Activated T-cell treated with anti-CD3 and anti-CD28 coated beads, Interleukin-2, amount 50 U/mL, for 24 hours (primary cell): ENCODE results near the gene MYO1B.

ENCODE experiments used
- DNase-seq: peaks from one replicate; pipeline ENCODE4 v3.0.0-alpha.2; 2020
- H3K27ac Mint-ChIP-seq: 2 replicates; pipeline ENCODE4 v1.8.0; 2020; ENCODE audit warnings: mild to moderate bottlenecking, mixed read lengths
- H3K27me3 Mint-ChIP-seq: 2 replicates; pipeline ENCODE4 v1.8.0; 2020; ENCODE audit warnings: mixed read lengths
- H3K36me3 Mint-ChIP-seq: 2 replicates; pipeline ENCODE4 v1.8.0; 2020; ENCODE audit warnings: low read depth, mixed read lengths
- H3K4me1 Mint-ChIP-seq: 2 replicates; pipeline ENCODE4 v1.8.0; 2020; ENCODE audit warnings: low read depth, mixed read lengths
- H3K4me3 Mint-ChIP-seq: 2 replicates; pipeline ENCODE4 v1.8.0; 2020; ENCODE audit warnings: mild to moderate bottlenecking, moderate library complexity, mixed read lengths
- H3K9me3 Mint-ChIP-seq: 2 replicates; pipeline ENCODE4 v1.8.0; 2020; ENCODE audit warnings: mixed read lengths

MYO1B gene

DNA sequence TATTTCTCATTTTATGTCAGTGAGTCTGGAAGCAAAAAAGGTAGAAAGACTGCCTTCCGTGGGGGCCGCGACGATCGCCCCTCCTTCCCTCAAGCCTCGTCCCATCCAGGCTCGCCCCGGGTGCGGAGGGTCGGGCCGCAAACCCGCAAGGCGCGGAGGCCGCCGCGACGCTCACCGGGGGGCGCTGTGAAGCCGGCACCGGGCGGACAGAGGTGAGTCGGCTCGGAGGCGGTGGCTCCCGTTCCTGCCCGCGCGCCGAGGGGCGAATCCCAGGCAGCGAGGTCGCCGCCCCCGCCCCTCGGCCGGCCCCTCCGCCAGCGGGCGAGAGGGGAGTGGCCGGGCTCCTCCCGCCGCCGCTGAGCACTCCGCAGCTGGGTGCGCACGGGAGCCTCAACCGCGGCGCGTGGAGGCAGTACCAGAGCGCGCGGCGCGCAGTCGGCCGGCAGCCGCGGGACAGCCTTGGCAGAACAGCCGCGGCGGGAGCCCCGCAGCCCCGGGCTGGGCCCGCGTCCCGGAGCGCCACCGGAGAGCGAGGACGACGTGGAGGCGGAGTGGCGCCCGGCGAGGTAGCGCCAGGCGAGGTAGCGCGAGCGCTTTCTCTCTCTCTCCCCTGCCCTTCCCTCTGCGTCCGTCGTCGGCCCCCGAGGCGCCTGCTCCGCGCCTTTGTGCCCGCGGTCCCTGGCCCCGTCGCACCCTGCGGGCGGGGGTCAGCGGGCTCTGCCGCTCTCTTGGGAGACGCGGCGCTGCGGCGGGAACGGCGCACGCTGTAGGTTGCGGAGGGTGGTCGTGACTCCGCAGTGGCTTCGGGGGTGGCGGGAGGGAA, at the start of gene MYO1B:
MYO1B (plus strand) TSS at position 359 of the 823 bp plus-strand sequence. CDS start 31,492 bp downstream, outside the sequence.
- Mint-ChIP-seq H3K4me3 (peak within 1 kb of the TSS; percentile 76), H3K27me3 (peaks cover 35% of the 10 kb centered on the region), H3K36me3 (no peaks in the 10 kb centered on the region), H3K4me1 (peaks cover 22% of the 10 kb centered on the region), H3K9me3 (no peaks in the 10 kb centered on the region), H3K27ac (peak within 1 kb of the TSS; percentile 66)
- peak; percentile 79 for DNase-seq

GRCh38 chr2:191197096-191197495, 48.1 kb upstream of the MYO1B start:
- no peak for DNase-seq
- peaks cover 8% of the 10 kb centered on the region for H3K9me3 Mint-ChIP-seq
- peaks cover 61% of the 10 kb centered on the region for H3K4me1 Mint-ChIP-seq
- no peaks in the 10 kb centered on the region for H3K36me3 Mint-ChIP-seq
- no peak overlapping the region for H3K4me3 Mint-ChIP-seq
- H3K27me3 Mint-ChIP-seq = no peaks in the 10 kb centered on the region
- no peak overlapping the region for H3K27ac Mint-ChIP-seq

GRCh38 chr2:191198271-191198670, 46.9 kb upstream of the MYO1B start:
- no peaks in the 10 kb centered on the region for H3K27me3 Mint-ChIP-seq
- H3K9me3 Mint-ChIP-seq = peaks cover 5% of the 10 kb centered on the region
- H3K4me1 Mint-ChIP-seq = peaks cover 63% of the 10 kb centered on the region
- H3K27ac Mint-ChIP-seq = no peak overlapping the region
- no peak for DNase-seq
- H3K4me3 Mint-ChIP-seq = no peak overlapping the region
- no peaks in the 10 kb centered on the region for H3K36me3 Mint-ChIP-seq

GRCh38 chr2:191199929-191200512, 45.2 kb upstream of the MYO1B start:
- no peaks in the 10 kb centered on the region for H3K27me3 Mint-ChIP-seq
- H3K36me3 Mint-ChIP-seq = no peaks in the 10 kb centered on the region
- H3K4me3 Mint-ChIP-seq = no peak overlapping the region
- peaks cover 4% of the 10 kb centered on the region for H3K9me3 Mint-ChIP-seq
- DNase-seq = no peak
- no peak overlapping the region for H3K27ac Mint-ChIP-seq
- peaks cover 57% of the 10 kb centered on the region for H3K4me1 Mint-ChIP-seq

GRCh38 chr2:191200910-191201309, 44.3 kb upstream of the MYO1B start:
- Mint-ChIP-seq H3K27me3 (no peaks in the 10 kb centered on the region), H3K4me3 (no peak overlapping the region), H3K4me1 (peaks cover 55% of the 10 kb centered on the region), H3K9me3 (peaks cover 3% of the 10 kb centered on the region), H3K36me3 (no peaks in the 10 kb centered on the region), H3K27ac (no peak overlapping the region)
- no peak for DNase-seq

- H3K4me1 Mint-ChIP-seq = peaks cover 59% of the 10 kb centered on the region
- no peaks in the 10 kb centered on the region for H3K36me3 Mint-ChIP-seq
- peaks cover 7% of the 10 kb centered on the region for H3K9me3 Mint-ChIP-seq
- H3K4me3 Mint-ChIP-seq = no peak overlapping the region
- H3K27ac Mint-ChIP-seq = peak overlapping the region; percentile 84
- no peaks in the 10 kb centered on the region for H3K27me3 Mint-ChIP-seq
- no peak for DNase-seq
These were observed 42.9 kb upstream of the MYO1B start for GRCh38 chr2:191202209-191202721.

- no peak for DNase-seq
- Mint-ChIP-seq H3K4me3 (peak overlapping the region; percentile 13), H3K27ac (peak overlapping the region; percentile 84)
These were observed 42.3 kb upstream of the MYO1B start for GRCh38 chr2:191202881-191203397.

GRCh38 chr2:191204433-191204832, 40.8 kb upstream of the MYO1B start:
- Mint-ChIP-seq H3K9me3 (peaks cover 6% of the 10 kb centered on the region), H3K36me3 (no peaks in the 10 kb centered on the region), H3K4me3 (peak overlapping the region; percentile 70), H3K27me3 (no peaks in the 10 kb centered on the region), H3K27ac (peak overlapping the region; percentile 92), H3K4me1 (peaks cover 54% of the 10 kb centered on the region)
- DNase-seq = no peak

More at GRCh38 chr2:191202881-191203397, 42.3 kb upstream of the MYO1B start:
- Mint-ChIP-seq H3K36me3 (no peaks in the 10 kb centered on the region), H3K27me3 (no peaks in the 10 kb centered on the region), H3K9me3 (peaks cover 6% of the 10 kb centered on the region), H3K4me1 (peaks cover 57% of the 10 kb centered on the region)

DNA sequence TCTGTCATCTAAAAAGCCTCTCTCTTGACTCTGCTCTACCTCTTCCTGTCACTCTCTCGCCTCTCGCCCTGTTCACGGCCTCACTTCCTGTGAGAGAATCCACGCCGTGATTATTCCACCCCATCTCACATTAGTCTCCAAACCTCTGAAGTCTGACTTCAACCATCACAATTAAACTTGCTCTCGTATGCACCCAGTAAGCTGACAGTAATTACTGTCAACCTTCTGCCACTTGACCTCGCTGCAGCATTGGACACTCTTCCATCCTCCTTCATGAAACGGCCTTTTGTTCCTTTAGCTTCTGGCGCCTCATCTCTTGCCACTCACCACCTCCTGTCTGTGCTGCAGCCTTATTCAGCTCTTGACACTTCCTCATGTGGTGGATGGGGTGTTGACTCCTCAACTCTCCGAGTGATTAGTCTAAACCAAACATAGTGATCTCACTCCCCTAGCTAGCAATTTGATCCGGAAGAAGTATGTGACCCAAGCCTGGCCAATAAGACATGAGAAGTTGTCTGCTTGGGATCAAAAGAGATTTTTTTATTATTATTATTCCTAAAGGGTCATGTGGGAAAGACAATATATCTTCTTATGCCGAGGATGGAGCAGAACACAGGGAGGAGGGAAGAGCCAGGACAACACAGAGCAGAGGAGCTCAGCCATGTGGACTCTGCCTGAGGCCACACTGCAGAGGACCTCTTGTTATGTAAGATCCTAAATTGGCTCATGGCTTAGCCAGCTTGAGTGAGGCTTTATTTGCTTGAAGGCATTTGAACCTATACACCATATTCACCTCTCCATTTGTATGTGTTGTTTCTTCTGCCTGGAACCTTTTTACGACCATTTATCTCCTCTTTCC, 38.4 kb upstream of the MYO1B start:
- peaks cover 10% of the 10 kb centered on the region for H3K9me3 Mint-ChIP-seq
- H3K4me3 Mint-ChIP-seq = peak overlapping the region; percentile 57
- peak overlapping the region; percentile 79 for H3K27ac Mint-ChIP-seq
- no peaks in the 10 kb centered on the region for H3K27me3 Mint-ChIP-seq
- H3K4me1 Mint-ChIP-seq = peaks cover 42% of the 10 kb centered on the region
- DNase-seq = no peak
- no peaks in the 10 kb centered on the region for H3K36me3 Mint-ChIP-seq

- DNase-seq = no peak
- Mint-ChIP-seq H3K27ac (no peak overlapping the region), H3K4me3 (no peak overlapping the region), H3K27me3 (no peaks in the 10 kb centered on the region), H3K9me3 (peaks cover 18% of the 10 kb centered on the region), H3K4me1 (peaks cover 22% of the 10 kb centered on the region), H3K36me3 (no peaks in the 10 kb centered on the region)
These were observed 35.9 kb upstream of the MYO1B start for GRCh38 chr2:191209340-191209739.

GRCh38 chr2:191212119-191212518, 33.1 kb upstream of the MYO1B start:
- peaks cover 3% of the 10 kb centered on the region for H3K4me1 Mint-ChIP-seq
- H3K9me3 Mint-ChIP-seq = peaks cover 14% of the 10 kb centered on the region
- no peaks in the 10 kb centered on the region for H3K27me3 Mint-ChIP-seq
- H3K36me3 Mint-ChIP-seq = no peaks in the 10 kb centered on the region
- no peak overlapping the region for H3K4me3 Mint-ChIP-seq
- no peak overlapping the region for H3K27ac Mint-ChIP-seq
- no peak for DNase-seq

- Mint-ChIP-seq H3K27me3 (no peaks in the 10 kb centered on the region), H3K9me3 (peaks cover 11% of the 10 kb centered on the region), H3K4me1 (peaks cover 10% of the 10 kb centered on the region), H3K27ac (no peak overlapping the region), H3K36me3 (no peaks in the 10 kb centered on the region), H3K4me3 (no peak overlapping the region)
- DNase-seq = no peak
These were observed 31.9 kb upstream of the MYO1B start for GRCh38 chr2:191213333-191213732.

DNA sequence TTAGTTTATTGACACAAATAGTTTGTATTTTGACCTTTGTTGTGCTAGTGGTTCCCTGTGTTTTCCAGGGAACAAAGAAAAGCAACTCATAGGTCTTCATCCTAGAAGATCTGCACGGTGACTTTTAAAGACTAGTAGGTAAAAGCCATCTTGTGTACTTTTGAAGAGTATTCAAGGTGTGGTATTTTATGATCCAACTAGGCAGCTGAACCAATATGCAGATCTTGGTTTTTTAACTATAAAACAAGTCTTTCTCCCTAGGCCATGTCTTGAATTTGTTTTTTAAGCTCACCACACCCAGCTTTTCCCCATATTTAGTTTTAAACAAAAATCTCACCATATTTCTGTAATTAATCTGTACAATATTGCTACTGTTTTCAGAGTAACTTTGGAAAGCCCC, 30.0 kb upstream of the MYO1B start:
- Mint-ChIP-seq H3K36me3 (no peaks in the 10 kb centered on the region), H3K4me1 (peaks cover 20% of the 10 kb centered on the region), H3K27ac (no peak overlapping the region), H3K9me3 (peaks cover 13% of the 10 kb centered on the region), H3K4me3 (no peak overlapping the region), H3K27me3 (no peaks in the 10 kb centered on the region)
- no peak for DNase-seq

DNA sequence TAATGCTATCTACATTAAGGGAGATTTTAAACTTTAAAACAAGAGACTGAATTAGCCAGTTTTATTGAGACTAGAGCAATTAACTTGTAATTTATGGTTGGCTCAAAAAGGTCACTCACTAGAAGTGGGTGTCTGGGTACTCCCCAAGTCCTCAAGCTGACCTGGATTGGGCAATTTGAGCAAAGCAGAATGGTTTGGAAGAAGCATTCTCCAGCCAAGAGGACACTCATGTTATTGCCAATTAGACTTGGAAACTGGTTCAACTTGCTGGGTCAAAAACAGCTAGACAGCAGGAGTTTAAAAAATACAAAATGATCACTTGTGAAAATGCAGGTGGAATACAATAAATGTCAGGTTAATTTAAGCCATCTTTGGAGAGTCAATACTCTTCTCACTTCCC, 29.5 kb upstream of the MYO1B start:
- no peaks in the 10 kb centered on the region for H3K27me3 Mint-ChIP-seq
- H3K36me3 Mint-ChIP-seq = no peaks in the 10 kb centered on the region
- peaks cover 14% of the 10 kb centered on the region for H3K9me3 Mint-ChIP-seq
- DNase-seq = no peak
- no peak overlapping the region for H3K4me3 Mint-ChIP-seq
- peaks cover 23% of the 10 kb centered on the region for H3K4me1 Mint-ChIP-seq
- no peak overlapping the region for H3K27ac Mint-ChIP-seq
